RWPE2 (cell line): Measurements from ENCODE around the gene POU2F3.

Source experiments
- ATAC-seq: fragments of 200-7000 bp; cut with Tn5 transposase; 3 replicates; pipeline ENCODE4 v1.9.1; 2021; ENCODE audit warnings: low read depth
- DNase-seq: peaks from one replicate; pipeline ENCODE4 v3.0.0-alpha.2; 2020; ENCODE audit warnings: low spot score
- H3K27ac ChIP-seq: fragments of 450-650 bp; 2 replicates; pipeline ENCODE4 v1.5.1; 2017; ENCODE audit warnings: mild to moderate bottlenecking; ENCODE audit not compliant: poor library complexity, severe bottlenecking
- H3K27me3 ChIP-seq: fragments of 250-450 bp; sonication (Bioruptor Pico); 2 replicates; pipeline ENCODE4 v1.5.1; 2021; ENCODE audit warnings: mild to moderate bottlenecking, moderate library complexity; ENCODE audit not compliant: insufficient read depth, poor library complexity, severe bottlenecking
- H3K36me3 ChIP-seq: fragments of 250-450 bp; sonication (Bioruptor Pico); 2 replicates; pipeline ENCODE4 v1.5.1; 2020; ENCODE audit warnings: low read depth, mild to moderate bottlenecking, moderate library complexity
- H3K4me1 ChIP-seq: fragments of 250-450 bp; sonication (Bioruptor Pico); 2 replicates; pipeline ENCODE4 v1.5.1; 2021; ENCODE audit warnings: mild to moderate bottlenecking, moderate library complexity; ENCODE audit not compliant: insufficient read depth, poor library complexity, severe bottlenecking
- H3K4me3 ChIP-seq: fragments of 250-450 bp; sonication (Bioruptor Pico); 2 replicates; pipeline ENCODE4 v1.5.1; 2021; ENCODE audit warnings: mild to moderate bottlenecking, moderate library complexity; ENCODE audit not compliant: severe bottlenecking
- H3K9me3 ChIP-seq: fragments of 250-450 bp; sonication (Bioruptor Pico); 2 replicates; pipeline ENCODE4 v1.5.1; 2021; ENCODE audit warnings: mild to moderate bottlenecking, moderate library complexity; ENCODE audit not compliant: severe bottlenecking
- CTCF ChIP-seq: fragments of 450-650 bp; IDR thresholded peaks from one replicate; pipeline ENCODE4 v1.5.1; 2017; ENCODE audit warnings: mild to moderate bottlenecking, moderate library complexity; ENCODE audit not compliant: poor library complexity, severe bottlenecking

The POU2F3 gene

GRCh38 chr11:120308081-120308480, 68.1 kb downstream of the POU2F3 start:
- Histone ChIP-seq H3K4me1 (peaks cover 22% of the 10 kb centered on the region), H3K36me3 (no peaks in the 10 kb centered on the region), H3K9me3 (no peaks in the 10 kb centered on the region), H3K27me3 (no peaks in the 10 kb centered on the region), H3K27ac (no peak overlapping the region), H3K4me3 (no peak overlapping the region)
- no peak for ATAC-seq
- no peak for DNase-seq
- no peak for TF ChIP-seq CTCF

- Histone ChIP-seq H3K27me3 (no peaks in the 10 kb centered on the region), H3K9me3 (no peaks in the 10 kb centered on the region), H3K4me1 (peaks cover 12% of the 10 kb centered on the region), H3K4me3 (no peak overlapping the region), H3K36me3 (no peaks in the 10 kb centered on the region), H3K27ac (no peak overlapping the region)
- DNase-seq, result no peak
- no peak for ATAC-seq
- TF ChIP-seq CTCF, result no peak
Measured at GRCh38 chr11:120310870-120311269, 70.9 kb downstream of the POU2F3 start.

- TF ChIP-seq CTCF, result no peak
Measured at GRCh38 chr11:120314861-120315260, 74.9 kb downstream of the POU2F3 start.

GRCh38 chr11:120316880-120317688, 77.1 kb downstream of the POU2F3 start:
- no peaks in the 10 kb centered on the region for H3K9me3 ChIP-seq
- DNase-seq (peak; percentile 79), ATAC-seq (peak; percentile 89)
- H3K27ac ChIP-seq, result no peak overlapping the region
- no peaks in the 10 kb centered on the region for H3K36me3 ChIP-seq
- H3K4me3 ChIP-seq, result no peak overlapping the region
- TF ChIP-seq CTCF, result no peak
- H3K4me1 ChIP-seq, result peaks cover 11% of the 10 kb centered on the region
- H3K27me3 ChIP-seq, result no peaks in the 10 kb centered on the region

More at GRCh38 chr11:120314861-120315260, 74.9 kb downstream of the POU2F3 start:
- Histone ChIP-seq H3K27me3 (no peaks in the 10 kb centered on the region), H3K4me1 (peaks cover 11% of the 10 kb centered on the region), H3K27ac (no peak overlapping the region), H3K4me3 (no peak overlapping the region), H3K9me3 (no peaks in the 10 kb centered on the region), H3K36me3 (no peaks in the 10 kb centered on the region)
- ATAC-seq, result no peak
- no peak for DNase-seq
